ENCODE data around the gene PYGL.

- TF ChIP-seq CTCF (conservative IDR thresholded peaks at IDR 0.05) (no peak), EZH2 (IDR thresholded peaks at IDR 0.05; ENCODE audit: low read depth) (no peak)
Measured at GRCh38 chr14:50943943-50944646, at the start of gene PYGL.

Data from PC-9 (cell line).